Activated gamma-delta T cell treated with anti-CD3 and anti-CD28 coated beads, Interleukin-2, amount 50 U/mL, for 16 hours (primary cell): ENCODE data around the gene CSNK1D.

Experiments
- DNase-seq: peaks from one replicate; pipeline ENCODE4 v3.0.0-alpha.2; 2020; ENCODE audit warnings: low read depth

The CSNK1D gene

GRCh38 chr17:82310877-82311276 is 37.4 kb upstream of the CSNK1D start:
- DNase-seq, result no peak

GRCh38 chr17:82309656-82310570 is 36.4 kb upstream of the CSNK1D start:
- DNase-seq, result no peak

- DNase-seq, result no peak
These were observed 32.3 kb upstream of the CSNK1D start for GRCh38 chr17:82305727-82306300.

- no peak for DNase-seq
These were observed 31.6 kb upstream of the CSNK1D start for GRCh38 chr17:82304826-82305726.

DNA sequence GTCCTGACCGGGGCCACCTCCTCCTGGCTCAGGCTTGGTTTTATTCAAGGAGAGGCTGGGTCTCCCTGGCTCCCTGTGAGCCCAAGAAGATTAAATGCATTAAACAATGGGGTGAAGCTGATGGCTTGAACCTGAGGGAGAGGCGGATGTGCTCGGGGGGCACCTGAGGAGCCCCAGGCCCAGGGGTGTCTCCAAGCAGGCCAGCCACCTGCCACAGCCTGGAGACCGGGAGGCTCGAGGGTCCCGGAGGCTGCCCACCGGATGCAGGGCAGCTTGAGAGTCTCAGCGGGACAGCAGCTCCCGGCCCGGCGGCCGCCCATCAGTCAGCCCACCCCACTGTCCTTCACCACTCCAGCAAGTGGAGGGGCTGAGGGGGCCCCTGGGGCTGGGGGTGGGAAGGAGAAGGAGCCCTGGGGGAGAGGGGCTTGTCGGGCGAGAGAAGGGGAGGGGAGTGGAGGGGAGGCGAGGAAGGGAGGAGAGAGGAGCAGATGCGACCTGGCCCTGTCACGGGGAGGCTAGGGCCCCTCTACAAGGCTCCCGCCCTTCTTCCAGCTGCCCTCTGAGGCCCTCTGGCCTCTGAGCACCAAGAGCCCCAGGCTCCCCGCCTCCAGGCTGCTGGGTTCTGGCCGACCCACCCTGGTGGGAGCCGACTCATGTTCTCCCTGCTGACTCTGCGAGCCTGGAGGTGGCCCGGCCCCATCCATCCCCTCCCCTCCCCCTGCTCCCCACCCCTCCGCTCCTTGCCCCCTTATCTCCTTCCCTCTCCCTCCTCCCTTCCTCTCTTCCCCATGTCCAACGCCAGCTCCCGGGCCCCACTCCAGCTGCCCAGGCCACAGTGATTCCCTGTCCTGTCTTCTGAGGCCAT is 30.7 kb upstream of the CSNK1D start:
- DNase-seq, result no peak

- DNase-seq, result no peak
These were observed 29.8 kb upstream of the CSNK1D start for GRCh38 chr17:82302991-82303943.

DNA sequence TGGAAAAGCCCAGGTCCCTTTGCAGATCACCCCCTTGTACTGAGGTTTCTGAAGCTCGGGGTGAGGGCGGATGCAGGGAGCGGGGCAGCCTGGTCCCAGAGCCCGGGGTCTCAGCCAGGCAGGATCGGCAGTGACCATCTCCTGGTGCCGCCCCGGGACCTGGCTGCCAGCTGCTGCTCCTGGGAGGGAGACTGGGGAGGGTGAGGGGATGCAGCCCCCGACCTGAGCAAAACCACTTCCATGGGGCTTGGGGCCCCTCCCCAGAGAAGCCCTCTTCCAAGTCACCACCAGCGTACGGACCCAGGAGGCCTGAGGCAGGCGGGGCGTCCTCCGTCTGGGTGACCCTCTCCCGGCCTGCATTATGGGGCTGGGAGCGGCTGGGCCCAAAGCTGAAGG is 29.1 kb upstream of the CSNK1D start:
- DNase-seq, result no peak

GRCh38 chr17:82301916-82302567 is 28.5 kb upstream of the CSNK1D start:
- peak; percentile 51 for DNase-seq

GRCh38 chr17:82301300-82301915 is 27.9 kb upstream of the CSNK1D start:
- no peak for DNase-seq

GRCh38 chr17:82300707-82301270 is 27.3 kb upstream of the CSNK1D start:
- DNase-seq, result peak; percentile 41

DNA sequence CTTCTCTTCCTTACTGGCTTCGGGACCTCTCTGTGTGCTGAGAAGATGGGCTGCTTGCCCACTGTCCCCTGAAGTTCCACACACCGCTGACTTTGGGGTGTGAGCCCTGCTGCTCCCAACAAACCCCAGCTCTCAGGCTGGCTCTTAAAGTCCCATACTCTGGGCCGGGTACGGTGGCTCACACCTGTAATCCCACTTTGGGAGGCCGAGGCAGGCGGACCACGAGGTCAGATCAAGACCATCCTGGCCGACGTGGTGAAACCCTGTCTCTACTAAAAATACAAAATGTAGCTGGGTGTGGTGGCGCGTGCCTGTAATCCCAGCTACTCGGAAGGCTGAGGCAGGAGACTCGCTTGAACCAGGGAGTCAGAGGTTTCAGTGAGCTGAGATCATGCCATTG is 26.7 kb upstream of the CSNK1D start:
- no peak for DNase-seq

DNA sequence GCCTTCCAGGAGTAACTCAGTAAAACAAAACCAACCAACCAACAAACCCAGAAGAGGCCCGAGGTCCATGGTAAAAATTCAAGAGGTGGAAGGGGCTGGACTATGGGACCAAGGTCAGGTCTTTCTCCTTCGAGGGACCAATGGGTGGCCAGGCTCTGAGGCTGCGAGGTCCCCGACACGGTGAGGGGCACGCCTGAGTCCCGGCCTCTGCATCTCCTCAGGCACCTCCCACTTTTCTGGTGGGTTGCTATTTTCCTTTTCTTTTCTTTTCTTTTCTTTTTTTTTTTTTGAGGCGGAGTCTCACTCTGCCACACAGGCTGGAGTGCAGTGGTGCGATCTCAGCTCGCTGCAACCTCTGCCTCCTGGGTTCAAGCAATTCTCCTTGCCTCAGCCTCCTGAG is 26.0 kb upstream of the CSNK1D start:
- no peak for DNase-seq

DNA sequence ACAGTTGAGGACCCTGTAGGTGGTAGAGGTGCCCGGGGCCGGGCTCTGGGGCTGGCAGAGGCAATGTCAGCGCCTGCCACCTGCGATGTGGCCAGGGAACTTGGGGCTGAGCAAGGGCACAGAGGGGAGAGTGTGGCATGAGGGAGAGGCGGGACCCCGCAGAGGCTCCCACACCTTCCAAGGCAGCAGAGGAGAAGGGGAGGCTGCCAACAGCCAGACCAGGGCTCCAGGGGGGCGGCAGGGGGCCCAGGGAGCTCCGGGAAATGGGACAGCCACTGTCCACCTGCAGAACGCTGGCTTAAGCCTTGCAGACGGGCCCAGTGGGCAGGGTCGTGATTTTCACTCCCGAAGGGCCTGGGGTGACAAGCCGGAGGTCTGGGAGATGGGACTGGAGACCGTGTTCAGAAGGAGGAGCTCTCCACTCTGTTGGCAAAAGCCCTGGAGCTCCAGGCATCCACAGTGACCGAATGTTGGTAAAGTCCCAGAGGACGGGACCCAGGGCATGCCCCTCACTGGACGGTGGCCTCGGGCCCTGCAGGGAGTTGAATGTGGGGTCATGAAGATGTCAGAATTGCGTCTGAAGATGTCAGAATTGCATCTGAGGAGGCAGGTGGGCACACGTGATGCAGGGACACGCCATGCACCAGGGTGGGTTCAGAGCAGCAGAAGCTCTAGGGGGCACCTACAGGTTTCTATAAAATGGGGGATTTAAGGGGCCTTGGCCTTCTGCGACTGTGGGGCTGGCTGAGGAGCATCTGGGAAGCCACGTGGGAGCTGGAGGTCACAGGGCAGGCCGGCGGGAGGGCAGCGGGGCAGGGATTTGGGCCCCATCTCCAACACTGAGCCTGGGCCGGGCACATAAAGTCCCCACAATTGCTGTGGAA is 25.3 kb upstream of the CSNK1D start:
- no peak for DNase-seq

DNA sequence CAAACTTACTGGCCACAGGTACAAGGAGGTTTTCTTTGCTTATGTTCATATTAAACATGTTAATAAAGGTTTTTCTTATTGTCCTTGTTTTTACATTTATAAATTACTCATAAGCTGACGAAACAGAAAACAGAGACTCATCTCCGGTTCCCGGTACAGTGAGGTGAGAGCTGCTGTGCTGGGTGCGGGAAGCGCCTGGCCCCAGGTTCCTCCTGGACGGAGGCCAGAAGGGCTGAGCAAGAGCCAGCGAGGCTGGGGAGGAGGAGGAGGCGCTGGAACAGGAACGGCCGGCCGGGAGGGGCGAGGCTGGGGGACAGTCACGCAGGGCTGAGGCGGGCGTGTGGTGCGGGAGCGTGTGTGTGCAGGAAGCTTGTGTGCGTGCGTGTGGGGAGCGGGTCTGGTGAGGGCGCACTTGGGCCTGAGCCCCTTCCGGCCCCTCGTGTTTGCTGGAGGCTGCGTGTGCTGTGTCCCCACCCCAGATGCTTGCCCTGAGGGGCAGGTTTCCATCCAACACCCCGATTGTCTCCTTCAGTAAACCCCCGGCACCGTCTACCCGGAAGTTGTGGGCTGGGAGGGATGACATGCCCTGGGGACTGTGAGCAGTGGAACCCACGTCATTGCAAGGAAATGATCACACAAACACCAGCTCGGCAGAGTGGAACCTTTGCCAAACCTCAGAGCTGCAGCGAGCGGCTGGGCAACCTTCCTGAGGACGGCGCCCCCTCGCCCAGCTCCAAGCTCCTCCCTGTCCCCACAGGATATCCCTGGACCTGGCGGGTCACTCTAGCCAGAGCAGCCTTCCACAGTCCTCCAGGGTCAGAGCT is 24.4 kb upstream of the CSNK1D start:
- peak; percentile 92 for DNase-seq

DNA sequence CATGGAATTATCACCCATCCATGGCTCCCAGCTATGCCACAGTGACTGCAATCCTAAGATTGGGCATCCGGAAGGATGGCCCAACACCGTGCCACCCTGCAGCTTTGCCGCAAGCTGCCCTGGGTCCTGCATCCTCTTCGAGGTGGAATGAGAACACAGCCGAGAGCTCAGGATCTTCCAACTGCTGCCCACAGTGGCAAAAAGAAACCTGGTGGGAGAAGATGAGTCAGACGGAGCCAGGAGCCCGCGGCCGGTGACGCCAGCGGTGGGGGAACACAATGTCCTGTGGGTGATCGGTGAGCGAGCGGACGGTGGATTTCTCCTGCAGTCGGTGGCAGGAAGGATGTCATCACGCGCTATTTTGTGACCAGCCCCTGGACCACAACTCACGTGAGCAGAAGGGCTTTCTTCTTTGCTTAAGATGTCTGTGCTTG is 23.8 kb upstream of the CSNK1D start:
- DNase-seq, result peak; percentile 77

- DNase-seq, result no peak
These were observed 23.2 kb upstream of the CSNK1D start for GRCh38 chr17:82296511-82297279.
